ENCODE measurements around the gene NDC1. TPM values are rescaled to one million over a fixed set of nuclear protein-coding genes. Genes with fewer than 3 reads are reported as not detected.

The NDC1 gene
- total and polyA plus RNA-seq, 11 donors: 1.6 to 9.4 (median 6.5) TPM

DNA sequence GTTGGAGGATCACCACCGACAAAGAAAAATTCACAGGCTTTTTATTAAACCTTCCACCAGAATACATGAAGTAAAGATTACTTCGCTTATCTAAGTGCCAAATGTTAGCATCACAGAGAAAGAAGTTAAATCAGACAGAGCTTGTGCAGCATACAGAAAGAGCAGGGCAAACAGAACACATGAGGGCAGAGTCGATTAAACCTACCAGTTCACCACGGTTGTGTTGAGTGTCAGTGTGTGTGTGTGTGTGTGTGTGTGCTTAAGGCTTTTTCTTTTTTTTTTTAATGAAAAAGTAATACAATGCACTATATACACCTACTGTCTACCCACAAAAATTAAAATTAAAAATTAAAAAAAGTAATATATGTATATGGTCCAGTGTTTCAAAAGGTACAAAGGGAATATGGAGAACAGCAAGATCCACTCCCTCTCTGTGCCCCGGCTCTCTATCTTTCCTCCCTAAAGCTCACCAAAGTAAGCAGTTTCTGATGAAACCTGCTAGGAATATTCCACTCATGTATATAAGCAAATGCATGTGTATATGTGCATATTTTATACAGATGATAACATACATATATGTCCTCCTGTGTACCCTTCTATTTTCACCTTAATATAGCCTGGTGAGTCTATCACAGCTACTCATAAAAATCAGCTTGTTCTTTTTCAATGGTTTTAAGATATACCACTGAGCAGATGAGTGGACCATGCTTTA lies 33.8 kb upstream of the NDC1 start:
- Histone ChIP-seq H3K4me3 (no peak overlapping the region), H3K36me3 (peaks cover 0 to 97% (median 74%) of the 10 kb centered on the region in 9 donors), H3K9me3 (no peaks in the 10 kb centered on the region), H3K27ac (no peak overlapping the region), H3K27me3 (no peaks in the 10 kb centered on the region), H3K4me1 (no peaks in the 10 kb centered on the region)
- 77 to 88% (median 80%) methylated on average over 5 of the region's 5 CpGs for WGBS, 4 donors
- TF ChIP-seq CTCF (IDR thresholded peaks at IDR 0.05) (no peak), POLR2A (IDR thresholded peaks at IDR 0.05) (no peak)
- no peak for DNase-seq
- intact Hi-C loops (cut with DNase I): loop anchor here in 1 of 10 donors (10.0 kb wide), 1 partner anchor 57 kb away; no protein-coding TSS in a partner anchor
- no peak for ATAC-seq

GRCh38 chr1:53871221-53871620 lies 33.1 kb upstream of the NDC1 start:
- no peak overlapping the region for H3K4me3 ChIP-seq
- TF ChIP-seq CTCF (IDR thresholded peaks at IDR 0.05) (no peak), POLR2A (IDR thresholded peaks at IDR 0.05) (no peak)
- H3K4me1 ChIP-seq: no peaks in the 10 kb centered on the region
- no peak overlapping the region for H3K27ac ChIP-seq
- H3K36me3 ChIP-seq: peaks cover 0 to 97% (median 74%) of the 10 kb centered on the region in 9 donors
- WGBS, 4 donors: 77 to 87% (median 81%) methylated on average over 4 of the region's 4 CpGs
- no peak for ATAC-seq
- no peaks in the 10 kb centered on the region for H3K9me3 ChIP-seq
- DNase-seq: no peak
- intact Hi-C loops (cut with DNase I): loop anchor here in 1 of 10 donors (10.0 kb wide), 1 partner anchor 56 kb away; no protein-coding TSS in a partner anchor
- no peaks in the 10 kb centered on the region for H3K27me3 ChIP-seq

GRCh38 chr1:53869454-53870117 lies 31.5 kb upstream of the NDC1 start:
- Histone ChIP-seq H3K9me3 (no peaks in the 10 kb centered on the region), H3K4me1 (no peaks in the 10 kb centered on the region), H3K4me3 (no peak overlapping the region), H3K36me3 (peaks cover 0 to 97% (median 72%) of the 10 kb centered on the region in 9 donors), H3K27me3 (no peaks in the 10 kb centered on the region), H3K27ac (no peak overlapping the region)
- TF ChIP-seq CTCF (IDR thresholded peaks at IDR 0.05): no peak
- DNase-seq (no peak), ATAC-seq (no peak)
- intact Hi-C loops (cut with DNase I): loop anchor here in 2 of 10 donors (10.0 kb wide), 2 partner anchors 55 to 185 kb away; partner anchors contain the start of genes TCEANC2 (in 1 of the 2) and TMEM59 (in 1 of the 2)
- 88 to 90% (median 90%) methylated on average over 11 of the region's 11 CpGs for WGBS, 4 donors

GRCh38 chr1:53868565-53868964 lies 30.5 kb upstream of the NDC1 start:
- H3K27me3 ChIP-seq: no peaks in the 10 kb centered on the region
- 83 to 96% (median 96%) methylated on average over 1 of the region's 1 CpG for WGBS, 4 donors
- no peaks in the 10 kb centered on the region for H3K9me3 ChIP-seq
- H3K4me1 ChIP-seq: no peaks in the 10 kb centered on the region
- peaks cover 0 to 93% (median 66%) of the 10 kb centered on the region in 9 donors for H3K36me3 ChIP-seq
- no peak overlapping the region for H3K27ac ChIP-seq
- no peak for ATAC-seq
- TF ChIP-seq CTCF (IDR thresholded peaks at IDR 0.05) (no peak), POLR2A (IDR thresholded peaks at IDR 0.05) (no peak)
- intact Hi-C loops (cut with DNase I): loop anchor here in 1 of 10 donors (10.0 kb wide), 1 partner anchor 186 kb away; the partner anchor contains the start of genes TCEANC2 and TMEM59
- no peak for DNase-seq
- no peak overlapping the region for H3K4me3 ChIP-seq

All from heart left ventricle (tissue), 16 donors.